ENCODE measurements around the gene DUSP1.

The DUSP1 gene

GRCh38 chr5:172770675-172771438 is at the start of gene DUSP1:
Gene DUSP1, minus strand, starts transcription at chr5:172771195. Its CDS starts 243 bp downstream, at chr5:172770952.
- DNase-seq, result peak; percentile 100

GRCh38 chr5:172820046-172820767 is 49.2 kb upstream of the DUSP1 start:
- peak; percentile 36 for DNase-seq

GRCh38 chr5:172819569-172819968 is 48.6 kb upstream of the DUSP1 start:
- no peak for DNase-seq

GRCh38 chr5:172818081-172818480 is 47.1 kb upstream of the DUSP1 start:
- DNase-seq, result no peak

- no peak for DNase-seq
Observed at GRCh38 chr5:172817664-172818063, 46.7 kb upstream of the DUSP1 start.

- DNase-seq, result peak; percentile 86
Observed at GRCh38 chr5:172816925-172817562, 46.0 kb upstream of the DUSP1 start.

GRCh38 chr5:172815631-172816030 is 44.6 kb upstream of the DUSP1 start:
- peak; percentile 86 for DNase-seq

GRCh38 chr5:172810996-172811395 is 40.0 kb upstream of the DUSP1 start:
- peak; percentile 74 for DNase-seq

GRCh38 chr5:172809774-172810173 is 38.8 kb upstream of the DUSP1 start:
- DNase-seq, result no peak

- DNase-seq, result no peak
Observed at GRCh38 chr5:172807766-172808311, 36.8 kb upstream of the DUSP1 start.

- peak; percentile 97 for DNase-seq
Observed at GRCh38 chr5:172806897-172807672, 36.1 kb upstream of the DUSP1 start.

- DNase-seq, result no peak
Observed at GRCh38 chr5:172805736-172806255, 34.8 kb upstream of the DUSP1 start.

GRCh38 chr5:172805018-172805683 is 34.2 kb upstream of the DUSP1 start:
- no peak for DNase-seq

GRCh38 chr5:172802567-172803176 is 31.7 kb upstream of the DUSP1 start:
- no peak for DNase-seq

GRCh38 chr5:172802112-172802511 is 31.1 kb upstream of the DUSP1 start:
- DNase-seq, result no peak

- DNase-seq, result peak; percentile 91
Observed at GRCh38 chr5:172801179-172801671, 30.2 kb upstream of the DUSP1 start.

GRCh38 chr5:172800088-172800551 is 29.1 kb upstream of the DUSP1 start:
- DNase-seq, result peak; percentile 99

- DNase-seq, result no peak
Observed at GRCh38 chr5:172799416-172799815, 28.4 kb upstream of the DUSP1 start.

GRCh38 chr5:172798422-172799215 is 27.6 kb upstream of the DUSP1 start:
- peak; percentile 98 for DNase-seq

GRCh38 chr5:172797771-172798191 is 26.8 kb upstream of the DUSP1 start:
- peak; percentile 53 for DNase-seq
